ENCODE results near the gene IGDCC3. TPM values are rescaled to one million over a fixed set of nuclear protein-coding genes. Genes with fewer than 3 reads are reported as not detected.

The IGDCC3 gene
- total RNA-seq, 2 experiments from 2014 or later, result not detected

DNA sequence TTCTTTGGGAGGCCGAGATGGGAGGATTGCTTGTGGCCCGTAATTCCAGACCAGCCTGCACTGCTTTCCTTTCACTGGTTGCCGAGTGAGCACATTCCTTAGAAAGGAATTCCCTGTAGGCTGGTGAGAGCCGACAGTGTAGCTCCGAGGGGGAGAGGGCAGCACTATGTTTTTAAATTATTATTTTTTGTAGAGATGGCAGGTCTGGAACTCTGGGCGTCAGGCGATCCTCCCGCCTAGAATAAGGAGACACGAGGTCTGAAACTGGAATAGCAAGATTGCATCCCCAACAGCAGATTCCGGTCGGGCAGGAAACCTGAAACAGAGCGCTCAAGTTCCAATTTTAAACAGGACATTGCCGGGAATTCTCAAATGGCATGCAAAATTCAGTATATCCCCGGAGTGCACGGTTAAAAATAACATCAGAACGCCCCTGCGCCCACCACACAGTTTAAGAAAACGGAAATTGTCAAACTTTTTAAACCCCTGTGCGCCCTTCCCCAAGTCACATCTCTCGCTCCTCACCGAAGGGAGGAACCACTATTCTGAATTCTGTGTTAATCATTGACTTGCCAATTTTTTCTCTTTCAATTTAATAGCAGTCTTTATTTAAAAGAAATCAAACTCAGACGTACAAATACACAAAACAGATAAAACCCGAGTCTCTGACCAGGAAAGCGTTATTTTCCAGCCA is 74.0 kb downstream of the IGDCC3 start:
- intact Hi-C loops (cut with micrococcal nuclease), result loop anchor here (1.0 to 10.0 kb wide), 7 partner anchors 8 to 1191 kb away; partner anchors contain the start of genes CLPX, DPP8, PARP16 and RNU5A-1
- H3K4me3 Mint-ChIP-seq, result peak overlapping the region; percentile 89
- CTCF ChIA-PET, result interaction anchor here (2.3 kb wide), 1 partner anchor 16 kb away, joined by 14 read pairs; no protein-coding TSS in a partner anchor
- peak overlapping the region; percentile 97 for H3K27ac Mint-ChIP-seq
- peak; percentile 34 for DNase-seq
- H3K9me3 Mint-ChIP-seq, result no peaks in the 10 kb centered on the region
- H3K36me3 Mint-ChIP-seq (ENCODE audit: low read depth), result no peaks in the 10 kb centered on the region
- H3K27me3 Mint-ChIP-seq (ENCODE audit: low read depth), result peaks cover 4% of the 10 kb centered on the region
- H3K4me1 Mint-ChIP-seq (ENCODE audit: low read depth), result peaks cover 24% of the 10 kb centered on the region

DNA sequence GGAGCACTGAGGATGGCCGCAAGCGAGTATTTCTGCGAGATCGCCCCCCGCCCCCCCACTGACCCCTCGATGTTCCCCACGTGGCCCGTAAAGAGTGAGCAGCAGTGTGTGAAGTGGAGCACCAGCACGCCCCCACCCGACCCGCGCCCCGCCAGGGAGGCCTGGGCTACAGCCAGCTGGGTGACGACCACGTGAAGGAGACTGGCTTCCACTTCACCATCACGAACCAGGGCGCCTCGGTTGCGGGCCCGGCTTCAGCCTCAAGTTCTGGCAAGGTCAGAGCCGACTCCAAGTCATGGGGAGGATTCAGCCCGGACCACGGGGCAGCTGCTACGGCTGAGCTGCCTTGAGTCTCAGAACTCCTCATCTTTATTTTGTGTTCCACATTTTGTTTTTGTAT is 75.7 kb downstream of the IGDCC3 start:
- intact Hi-C loops (cut with micrococcal nuclease), result loop anchor here (5.0 to 10.0 kb wide), 2 partner anchors 465 to 1193 kb away; partner anchors contain the start of gene SNAPC5
- H3K27ac Mint-ChIP-seq, result no peak overlapping the region
- peaks cover 4% of the 10 kb centered on the region for H3K27me3 Mint-ChIP-seq (ENCODE audit: low read depth)
- peaks cover 35% of the 10 kb centered on the region for H3K4me1 Mint-ChIP-seq (ENCODE audit: low read depth)
- no peaks in the 10 kb centered on the region for H3K36me3 Mint-ChIP-seq (ENCODE audit: low read depth)
- CTCF ChIA-PET, result no interaction called here
- DNase-seq, result no peak
- H3K9me3 Mint-ChIP-seq, result no peaks in the 10 kb centered on the region
- no peak overlapping the region for H3K4me3 Mint-ChIP-seq

DNA sequence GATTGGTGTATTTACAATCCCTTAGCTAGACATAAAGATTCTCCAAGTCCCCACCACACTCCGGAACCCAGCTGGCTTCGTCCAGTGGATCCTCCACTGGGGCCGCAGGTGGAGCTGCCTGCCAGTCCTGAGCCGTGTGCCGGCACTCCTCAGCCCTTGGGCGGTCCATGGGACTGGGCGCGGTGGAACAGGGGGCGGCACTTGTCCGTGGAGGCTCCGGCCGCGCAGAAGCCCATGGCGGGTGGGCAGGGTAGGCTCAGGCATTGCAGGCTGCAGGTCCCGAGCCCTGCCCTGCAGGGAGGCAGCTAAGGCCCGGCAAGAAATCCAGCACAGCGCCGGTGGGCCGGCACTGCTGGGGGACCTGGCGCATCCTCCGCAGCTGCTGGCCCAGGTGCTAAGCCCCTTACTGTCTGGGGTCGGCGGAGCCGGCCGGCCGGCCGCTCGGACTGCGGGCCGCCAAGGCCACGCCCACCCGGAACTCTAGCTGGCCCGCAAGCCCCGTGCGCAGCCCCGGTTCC is 76.8 kb downstream of the IGDCC3 start:
- CTCF ChIA-PET, result interaction anchor here (0.8 to 1.3 kb wide), 3 partner anchors 18 to 84 kb away, joined by 3 read pairs; no protein-coding TSS in a partner anchor
- Mint-ChIP-seq H3K4me3 (no peak overlapping the region), H3K27ac (peak overlapping the region; percentile 65), H3K9me3 (no peaks in the 10 kb centered on the region), H3K36me3 (ENCODE audit: low read depth) (no peaks in the 10 kb centered on the region), H3K27me3 (ENCODE audit: low read depth) (peaks cover 5% of the 10 kb centered on the region), H3K4me1 (ENCODE audit: low read depth) (peaks cover 35% of the 10 kb centered on the region)
- intact Hi-C loops (cut with micrococcal nuclease), result loop anchor here (5.0 to 10.0 kb wide), 2 partner anchors 464 to 1194 kb away; partner anchors contain the start of gene SNAPC5
- no peak for DNase-seq

DNA sequence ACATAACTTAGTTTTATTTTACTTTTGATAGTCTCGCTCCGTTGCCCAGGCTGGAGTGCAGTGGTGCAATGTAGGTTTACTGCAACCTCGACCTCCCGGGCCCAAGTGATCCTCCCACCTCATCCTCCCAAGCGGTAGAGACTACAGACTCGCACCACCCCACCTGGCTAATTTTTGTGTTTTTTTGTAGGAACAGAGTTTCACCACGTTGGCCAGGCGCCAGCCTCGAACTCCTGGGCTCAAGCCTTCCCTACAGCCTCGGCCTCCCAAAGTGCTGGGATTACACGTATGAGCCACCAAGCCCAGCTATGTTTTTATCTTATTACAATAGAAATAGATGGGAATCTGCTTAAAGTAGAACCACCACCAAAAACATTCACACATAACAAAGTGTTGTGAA is 79.1 kb downstream of the IGDCC3 start:
- intact Hi-C loops (cut with micrococcal nuclease), result loop anchor here (5.0 kb wide), 1 partner anchor 494 kb away; the partner anchor contains the start of gene DENND4A
- peaks cover 25% of the 10 kb centered on the region for H3K4me1 Mint-ChIP-seq (ENCODE audit: low read depth)
- no peak for DNase-seq
- H3K27ac Mint-ChIP-seq, result peak overlapping the region; percentile 81
- H3K36me3 Mint-ChIP-seq (ENCODE audit: low read depth), result no peaks in the 10 kb centered on the region
- H3K9me3 Mint-ChIP-seq, result no peaks in the 10 kb centered on the region
- peak overlapping the region; percentile 70 for H3K4me3 Mint-ChIP-seq
- CTCF ChIA-PET, result interaction anchor here (1.0 to 1.8 kb wide), 4 partner anchors 23 to 263 kb away, joined by 3 to 4 read pairs (median 4); no protein-coding TSS in a partner anchor
- peaks cover 2% of the 10 kb centered on the region for H3K27me3 Mint-ChIP-seq (ENCODE audit: low read depth)

DNA sequence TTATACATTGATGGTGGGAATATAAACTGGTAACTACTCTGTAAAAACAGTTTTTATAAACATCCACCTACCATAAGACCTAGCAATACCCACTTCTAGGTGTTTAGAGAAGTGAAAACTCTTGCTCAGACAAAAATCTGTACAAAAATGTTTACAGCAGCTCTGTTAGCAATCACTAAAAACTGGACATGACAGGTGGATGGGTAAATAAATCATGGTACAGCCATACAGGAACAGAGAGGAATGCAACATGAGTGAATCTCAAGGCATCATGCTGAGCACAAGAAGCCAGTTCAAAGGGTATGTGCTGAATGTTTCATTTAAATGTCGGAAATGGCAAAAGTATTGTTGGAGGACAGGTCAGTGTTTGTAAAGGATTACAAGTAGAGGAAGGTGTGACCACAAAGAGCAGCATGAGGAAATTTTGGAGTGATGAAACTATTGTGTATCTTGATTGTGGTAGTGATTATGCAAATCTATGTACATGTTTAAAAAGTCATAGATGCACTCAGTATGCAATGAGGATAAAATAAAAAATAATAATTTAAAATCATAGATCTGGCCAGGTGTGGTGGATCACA is 84.8 kb downstream of the IGDCC3 start:
- intact Hi-C loops (cut with micrococcal nuclease), result no loop called here
- Mint-ChIP-seq H3K27ac (no peak overlapping the region), H3K36me3 (ENCODE audit: low read depth) (no peaks in the 10 kb centered on the region), H3K27me3 (ENCODE audit: low read depth) (peaks cover 2% of the 10 kb centered on the region), H3K9me3 (no peaks in the 10 kb centered on the region), H3K4me3 (no peak overlapping the region), H3K4me1 (ENCODE audit: low read depth) (peaks cover 13% of the 10 kb centered on the region)
- CTCF ChIA-PET, result no interaction called here
- DNase-seq, result no peak

DNA sequence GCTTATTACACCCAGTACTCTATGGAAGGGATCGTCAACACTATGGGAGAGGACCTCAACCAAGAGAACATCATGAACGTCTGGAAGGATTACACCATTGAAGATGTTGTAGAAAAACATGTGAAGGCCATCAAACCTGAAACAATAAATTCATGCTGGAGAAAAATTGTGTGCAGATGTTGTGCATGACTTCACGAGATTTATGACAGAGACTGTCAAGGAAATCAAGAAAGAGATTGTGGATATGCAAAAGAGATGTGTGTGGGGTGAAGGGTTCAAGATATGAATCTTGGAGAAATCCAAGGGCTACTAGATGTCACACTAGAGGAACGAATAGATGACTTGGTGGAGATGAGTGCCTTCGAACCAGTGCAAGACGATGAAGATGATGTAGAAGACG is 87.6 kb downstream of the IGDCC3 start:
- no peaks in the 10 kb centered on the region for H3K36me3 Mint-ChIP-seq (ENCODE audit: low read depth)
- intact Hi-C loops (cut with micrococcal nuclease), result no loop called here
- CTCF ChIA-PET, result no interaction called here
- H3K9me3 Mint-ChIP-seq, result no peaks in the 10 kb centered on the region
- no peak for DNase-seq
- peaks cover 16% of the 10 kb centered on the region for H3K4me1 Mint-ChIP-seq (ENCODE audit: low read depth)
- no peak overlapping the region for H3K4me3 Mint-ChIP-seq
- H3K27ac Mint-ChIP-seq, result no peak overlapping the region
- H3K27me3 Mint-ChIP-seq (ENCODE audit: low read depth), result no peaks in the 10 kb centered on the region

DNA sequence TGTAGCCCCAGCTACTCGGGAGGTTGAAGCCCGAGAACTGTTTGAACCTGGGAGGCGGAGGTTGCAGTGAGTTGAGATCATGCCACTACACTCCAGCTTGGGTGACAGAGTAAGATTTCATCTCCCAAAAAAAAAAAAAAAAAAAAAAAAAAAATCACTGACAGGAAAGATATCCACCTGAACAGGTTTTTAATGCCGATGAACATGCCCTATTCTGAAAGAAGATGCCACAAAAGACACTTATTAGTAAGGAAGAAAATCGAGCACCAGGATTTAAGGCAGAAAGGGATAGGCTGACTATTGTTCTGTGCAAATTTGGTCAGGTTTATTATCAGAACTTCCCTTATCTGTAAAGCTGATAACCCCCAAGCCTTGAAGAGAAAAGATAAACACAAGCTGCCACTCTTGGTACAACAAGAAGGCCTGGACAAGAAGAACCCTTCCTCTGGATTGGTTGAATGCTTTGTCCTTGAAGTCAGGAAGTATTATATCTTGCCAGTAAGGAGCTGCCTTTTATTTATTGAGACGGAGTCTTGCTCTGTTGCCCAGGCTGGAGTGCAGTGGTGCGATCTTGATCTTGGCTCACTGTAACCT is 88.4 kb downstream of the IGDCC3 start:
- Mint-ChIP-seq H3K27me3 (ENCODE audit: low read depth) (no peaks in the 10 kb centered on the region), H3K36me3 (ENCODE audit: low read depth) (no peaks in the 10 kb centered on the region), H3K4me3 (no peak overlapping the region), H3K4me1 (ENCODE audit: low read depth) (peaks cover 17% of the 10 kb centered on the region), H3K27ac (no peak overlapping the region), H3K9me3 (no peaks in the 10 kb centered on the region)
- no peak for DNase-seq
- intact Hi-C loops (cut with micrococcal nuclease), result no loop called here
- CTCF ChIA-PET, result no interaction called here

DNA sequence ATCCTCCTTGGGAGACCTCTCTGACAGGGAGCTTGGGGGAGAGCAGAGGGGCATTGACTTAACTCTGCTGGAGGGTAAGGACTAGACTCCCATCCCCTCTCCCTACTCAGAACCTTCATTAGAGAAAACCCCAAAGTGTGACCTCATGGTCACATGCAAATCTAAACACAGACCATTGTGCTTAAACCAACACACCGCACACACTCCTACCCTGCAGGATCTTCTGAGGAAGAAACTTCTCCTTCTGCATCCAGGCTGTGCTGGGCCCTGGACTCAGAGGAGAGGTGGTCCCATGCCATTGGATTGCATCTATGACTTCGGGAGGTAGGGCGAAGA is 90.3 kb downstream of the IGDCC3 start:
- H3K27ac Mint-ChIP-seq, result peak overlapping the region; percentile 67
- peak overlapping the region; percentile 83 for H3K4me3 Mint-ChIP-seq
- no peak for DNase-seq
- intact Hi-C loops (cut with micrococcal nuclease), result loop anchor here (1.0 kb wide), 1 partner anchor 9 kb away; the partner anchor contains the start of gene RNU5A-1
- CTCF ChIA-PET, result interaction anchor here (0.9 to 3.3 kb wide), 5 partner anchors 10 to 186 kb away, joined by 3 to 27 read pairs (median 3); no protein-coding TSS in a partner anchor
- no peaks in the 10 kb centered on the region for H3K9me3 Mint-ChIP-seq
- H3K36me3 Mint-ChIP-seq (ENCODE audit: low read depth), result no peaks in the 10 kb centered on the region
- H3K27me3 Mint-ChIP-seq (ENCODE audit: low read depth), result no peaks in the 10 kb centered on the region
- peaks cover 29% of the 10 kb centered on the region for H3K4me1 Mint-ChIP-seq (ENCODE audit: low read depth)

DNA sequence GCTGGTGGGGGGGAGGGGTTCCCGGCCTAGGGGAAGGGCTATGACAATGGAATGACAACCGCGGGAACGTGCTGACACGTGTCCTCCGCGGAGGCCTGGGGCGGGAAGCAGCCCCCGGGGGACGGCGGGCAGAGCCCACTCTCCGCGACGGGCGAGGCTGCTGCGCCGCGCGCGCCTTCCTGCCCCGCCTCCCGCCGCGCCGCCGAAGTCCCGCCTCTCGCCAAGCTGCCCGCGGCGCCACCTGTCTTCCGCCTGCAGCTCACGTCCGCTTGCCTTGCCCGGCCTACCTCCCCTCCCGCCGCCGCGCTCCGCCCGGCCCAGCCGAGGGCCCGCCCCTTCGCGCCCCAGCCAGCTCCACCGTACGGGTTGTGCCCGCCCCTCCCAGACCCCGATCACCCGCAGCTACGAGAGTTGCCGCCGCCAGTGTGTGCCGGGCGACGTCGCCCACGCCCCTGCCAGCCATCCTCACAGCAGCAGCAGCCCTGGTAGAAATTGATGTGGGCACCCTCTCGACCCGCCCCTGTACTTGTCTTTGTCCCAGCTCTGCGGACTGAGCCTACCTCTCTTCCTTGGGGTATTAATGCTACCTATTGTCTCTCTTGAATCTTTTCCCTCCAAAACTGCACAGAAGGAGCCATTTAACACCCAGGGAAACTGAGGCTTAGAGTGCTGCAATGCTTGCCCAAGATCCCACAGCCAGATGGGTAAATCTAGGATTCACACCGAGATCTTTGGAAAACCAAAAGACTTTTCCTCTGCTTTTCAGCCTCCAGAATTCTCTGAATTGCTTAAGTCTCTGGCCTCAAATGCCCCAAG is 90.9 kb downstream of the IGDCC3 start, which contains the start of gene PARP16:
TSS of gene PARP16 (minus strand) at position 180 of the 816 bp plus-strand sequence. CDS start 457 bp downstream, outside the sequence.
- H3K4me3 Mint-ChIP-seq, result peak within 1 kb of the TSS; percentile 83
- no peaks in the 10 kb centered on the region for H3K9me3 Mint-ChIP-seq
- peak within 1 kb of the TSS; percentile 82 for H3K27ac Mint-ChIP-seq
- peak; percentile 92 for DNase-seq
- peaks cover 32% of the 10 kb centered on the region for H3K4me1 Mint-ChIP-seq (ENCODE audit: low read depth)
- no peaks in the 10 kb centered on the region for H3K36me3 Mint-ChIP-seq (ENCODE audit: low read depth)
- H3K27me3 Mint-ChIP-seq (ENCODE audit: low read depth), result no peaks in the 10 kb centered on the region
- intact Hi-C loops (cut with micrococcal nuclease), result loop anchor here (1.0 kb wide), 4 partner anchors 9 to 102 kb away; partner anchors contain the start of genes CLPX, RNU5A-1 and RNU5B-1
- CTCF ChIA-PET, result interaction anchor here (0.5 to 3.3 kb wide), 9 partner anchors 9 to 267 kb away, joined by 3 to 27 read pairs (median 3); no protein-coding TSS in a partner anchor

DNA sequence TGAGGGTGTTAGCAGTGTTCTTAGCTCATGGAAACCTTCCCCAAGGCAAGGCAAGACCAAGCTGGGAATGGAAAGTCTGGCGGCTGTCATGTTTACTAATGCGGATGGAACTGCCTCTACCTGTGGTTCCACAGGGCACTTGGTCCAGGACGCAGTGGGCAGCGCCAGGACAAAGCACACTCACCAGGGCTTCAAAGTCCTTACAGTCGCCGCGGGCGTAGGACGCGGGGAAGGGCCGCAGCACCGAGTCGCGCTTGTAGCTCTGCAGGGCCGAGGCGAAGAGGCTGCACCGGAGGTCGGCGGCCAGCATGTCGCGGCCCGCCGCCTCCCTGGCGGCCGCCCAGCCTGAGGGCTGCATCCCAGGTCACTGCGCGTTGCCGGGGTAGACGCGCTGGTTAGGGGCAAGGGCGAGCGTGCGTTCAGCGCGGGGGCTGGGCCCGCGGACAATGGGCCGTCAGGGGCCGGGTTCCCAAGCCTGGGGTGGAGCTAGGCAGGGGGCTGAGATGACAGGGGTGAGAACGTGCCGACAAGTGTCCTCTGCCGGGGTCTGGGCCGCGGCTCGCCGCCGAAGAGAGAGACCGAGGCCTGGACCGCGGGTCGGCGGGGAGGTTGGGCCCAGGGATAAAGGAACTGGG is 91.6 kb downstream of the IGDCC3 start:
- CTCF ChIA-PET, result interaction anchor here (0.5 to 3.3 kb wide), 10 partner anchors 9 to 266 kb away, joined by 3 to 27 read pairs (median 3); partner anchors contain the start of gene RNU5B-1
- H3K27ac Mint-ChIP-seq, result peak overlapping the region; percentile 82
- intact Hi-C loops (cut with micrococcal nuclease), result loop anchor here (1.0 kb wide), 3 partner anchors 18 to 101 kb away; partner anchors contain the start of genes CLPX and RNU5B-1

More for the DNA sequence above, 91.6 kb downstream of the IGDCC3 start:
- peak overlapping the region; percentile 83 for H3K4me3 Mint-ChIP-seq
- peaks cover 32% of the 10 kb centered on the region for H3K4me1 Mint-ChIP-seq (ENCODE audit: low read depth)
- no peaks in the 10 kb centered on the region for H3K27me3 Mint-ChIP-seq (ENCODE audit: low read depth)
- no peaks in the 10 kb centered on the region for H3K9me3 Mint-ChIP-seq
- H3K36me3 Mint-ChIP-seq (ENCODE audit: low read depth), result no peaks in the 10 kb centered on the region
- DNase-seq, result peak; percentile 31

Measured in activated naive CD4-positive, alpha-beta T cell treated with anti-CD3 and anti-CD28 coated beads for 36 hours (primary cell).